Measurements from ENCODE around the gene KIF26A.
A peak's percentile ranks its signal among the peaks of the same experiment; 100 is the strongest.
"Not testable (repeated sequence)": the region's sequence is repeated elsewhere in the genome, so short reads cannot be mapped to it uniquely, and the experiment has no call there.

KIF26A gene

DNA sequence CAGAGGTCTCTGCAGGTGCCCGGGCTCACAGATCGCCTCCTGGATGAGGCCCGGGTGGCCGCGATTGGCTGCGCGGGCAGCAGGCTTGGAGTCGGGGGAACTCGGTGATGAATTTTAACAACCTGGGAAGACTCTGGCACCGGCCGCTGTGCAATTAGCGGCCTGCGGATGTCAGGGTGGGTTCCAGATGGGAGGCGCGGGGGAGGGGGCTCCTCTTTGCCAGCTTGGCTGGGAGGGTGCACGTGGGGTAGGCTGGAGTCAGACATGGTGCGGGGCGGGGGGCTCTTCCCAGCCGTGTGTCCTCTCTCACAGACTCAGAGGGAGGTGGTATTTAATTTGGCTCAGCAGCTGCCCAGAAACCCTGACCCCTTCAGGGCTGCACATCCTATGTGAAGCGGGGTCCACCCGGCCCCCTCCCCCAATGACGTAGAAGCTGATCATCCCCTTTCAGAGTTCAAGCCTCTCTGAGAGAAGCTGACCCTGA lies 81.4 kb downstream of the KIF26A start:
- Mint-ChIP-seq H3K9me3 (no peaks in the 10 kb centered on the region), H3K27ac (no peak overlapping the region), H3K4me3 (no peak overlapping the region), H3K4me1 (ENCODE audit: low read depth) (peaks cover 4% of the 10 kb centered on the region), H3K27me3 (peaks cover 16% of the 10 kb centered on the region), H3K36me3 (ENCODE audit: low read depth) (no peaks in the 10 kb centered on the region)

GRCh38 chr14:104220215-104221070 lies 82.1 kb downstream of the KIF26A start:
- Mint-ChIP-seq H3K36me3 (ENCODE audit: low read depth) (no peaks in the 10 kb centered on the region), H3K27ac (no peak overlapping the region), H3K9me3 (no peaks in the 10 kb centered on the region), H3K4me3 (no peak overlapping the region), H3K27me3 (peaks cover 16% of the 10 kb centered on the region), H3K4me1 (ENCODE audit: low read depth) (peaks cover 4% of the 10 kb centered on the region)

- Mint-ChIP-seq H3K27ac (no peak overlapping the region), H3K4me3 (no peak overlapping the region), H3K4me1 (ENCODE audit: low read depth) (peaks cover 4% of the 10 kb centered on the region), H3K9me3 (no peaks in the 10 kb centered on the region), H3K27me3 (peaks cover 16% of the 10 kb centered on the region), H3K36me3 (ENCODE audit: low read depth) (no peaks in the 10 kb centered on the region)
Observed at GRCh38 chr14:104221071-104221625, 82.8 kb downstream of the KIF26A start.

DNA sequence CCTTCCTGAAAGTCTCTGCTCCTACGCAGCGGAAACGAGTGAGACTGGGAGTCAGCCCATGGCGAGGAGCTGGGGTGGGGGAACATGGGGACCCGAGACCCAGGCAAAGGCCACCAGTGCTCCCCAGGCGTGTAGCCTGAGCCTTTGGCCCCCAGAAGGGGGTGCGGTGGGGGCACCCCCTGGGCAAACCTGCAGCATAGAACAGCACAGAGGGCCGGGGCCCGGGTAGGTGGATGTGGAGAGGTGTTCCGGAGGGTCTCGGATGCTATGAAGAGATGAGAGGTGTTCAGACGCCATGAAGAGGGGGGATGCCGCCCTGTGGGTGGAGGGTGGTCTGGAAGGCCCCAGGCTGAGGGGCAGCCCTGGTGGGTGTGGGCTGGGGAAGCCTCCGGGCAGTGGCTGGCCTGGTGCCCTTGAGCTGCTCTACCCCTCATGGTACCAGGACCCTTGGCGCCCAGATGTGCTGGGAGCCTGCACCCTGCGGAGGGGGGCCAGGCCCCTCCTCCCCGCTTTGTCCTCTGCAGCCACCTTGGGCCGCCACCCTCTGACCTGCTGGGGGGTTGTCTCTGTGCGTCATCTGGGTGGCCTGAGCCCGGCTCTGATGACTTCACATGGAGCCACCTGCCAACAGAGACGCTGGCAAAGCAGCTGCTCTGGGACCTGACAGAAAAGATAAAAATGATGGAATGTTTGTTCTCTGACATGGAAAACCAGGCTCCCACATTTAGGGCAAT lies 83.4 kb downstream of the KIF26A start:
- no peaks in the 10 kb centered on the region for H3K36me3 Mint-ChIP-seq (ENCODE audit: low read depth)
- no peak overlapping the region for H3K27ac Mint-ChIP-seq
- no peaks in the 10 kb centered on the region for H3K9me3 Mint-ChIP-seq
- H3K4me3 Mint-ChIP-seq = no peak overlapping the region
- peaks cover 4% of the 10 kb centered on the region for H3K4me1 Mint-ChIP-seq (ENCODE audit: low read depth)
- H3K27me3 Mint-ChIP-seq = peaks cover 16% of the 10 kb centered on the region

- peaks cover 16% of the 10 kb centered on the region for H3K27me3 Mint-ChIP-seq
- H3K4me3 Mint-ChIP-seq = no peak overlapping the region
- H3K9me3 Mint-ChIP-seq = no peaks in the 10 kb centered on the region
- no peak overlapping the region for H3K27ac Mint-ChIP-seq
- peaks cover 4% of the 10 kb centered on the region for H3K4me1 Mint-ChIP-seq (ENCODE audit: low read depth)
- no peaks in the 10 kb centered on the region for H3K36me3 Mint-ChIP-seq (ENCODE audit: low read depth)
Observed at GRCh38 chr14:104222396-104223036, 84.1 kb downstream of the KIF26A start.

DNA sequence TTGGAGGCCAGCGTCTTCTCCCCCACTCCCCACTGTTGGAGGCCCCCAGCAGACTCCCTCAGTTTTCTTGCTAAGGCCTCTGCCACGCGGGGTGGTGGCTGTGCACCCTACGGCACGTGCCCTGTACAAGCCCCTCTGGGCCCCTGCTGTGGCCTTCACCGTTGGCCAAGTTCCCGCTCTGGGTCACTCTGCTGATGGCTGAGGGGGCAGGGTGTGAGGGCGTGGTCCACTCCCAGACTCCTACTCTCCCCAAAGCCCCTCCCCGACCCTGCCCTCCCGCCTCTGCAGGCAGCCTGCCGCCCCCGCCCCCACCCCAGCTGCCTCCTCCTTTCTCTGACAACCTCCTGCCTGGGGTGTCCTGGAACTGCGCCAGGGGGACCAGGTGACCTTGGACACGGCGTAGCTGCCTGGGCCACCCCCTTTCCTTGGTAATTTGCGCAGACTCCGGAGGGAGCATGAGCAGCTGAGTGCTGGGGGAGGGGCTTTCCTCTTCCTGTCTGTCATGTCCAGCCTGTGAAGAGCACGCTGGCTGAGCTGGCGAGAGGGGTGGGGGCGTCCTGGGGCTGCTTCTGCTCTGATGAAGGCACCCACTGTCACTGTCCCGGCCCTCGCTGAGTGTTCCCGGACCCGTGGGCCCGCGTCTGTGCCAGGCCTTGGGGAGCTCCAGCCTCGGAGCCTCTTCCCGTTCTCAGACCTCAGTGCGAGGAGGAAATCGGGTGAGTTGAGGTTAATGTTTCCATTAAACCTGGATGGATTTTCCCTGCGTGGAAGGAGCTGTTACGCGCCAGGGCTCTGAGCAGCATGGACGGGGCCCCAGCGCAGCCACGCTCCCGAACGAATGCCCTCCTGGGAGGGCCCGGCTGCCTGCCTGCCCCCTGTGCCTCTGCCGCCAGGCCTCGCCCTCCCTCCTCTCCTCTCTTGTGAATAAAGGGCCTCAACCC lies 85.0 kb downstream of the KIF26A start:
- Mint-ChIP-seq H3K27ac (no peak overlapping the region), H3K9me3 (no peaks in the 10 kb centered on the region), H3K4me1 (ENCODE audit: low read depth) (peaks cover 10% of the 10 kb centered on the region), H3K27me3 (peaks cover 16% of the 10 kb centered on the region), H3K36me3 (ENCODE audit: low read depth) (no peaks in the 10 kb centered on the region), H3K4me3 (no peak overlapping the region)

DNA sequence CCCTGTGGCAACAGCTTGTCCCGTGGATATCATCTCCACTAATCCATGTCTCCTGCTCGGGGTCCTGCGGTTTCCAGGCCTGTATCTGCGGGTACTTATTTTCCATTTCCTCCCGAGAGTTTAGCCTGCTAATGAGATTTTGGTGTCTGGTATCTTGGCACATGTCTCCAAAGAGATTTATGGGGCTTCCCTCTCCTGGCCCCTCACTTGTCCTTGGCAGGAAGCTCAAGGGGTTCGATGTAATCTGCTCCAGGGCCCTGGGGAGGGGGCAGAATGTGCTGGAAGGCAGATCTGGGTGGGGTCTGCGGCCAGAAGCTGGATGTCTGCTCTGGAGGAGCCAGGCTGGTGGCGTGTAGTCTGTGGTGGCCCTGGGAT lies 85.7 kb downstream of the KIF26A start:
- Mint-ChIP-seq H3K27me3 (peaks cover 16% of the 10 kb centered on the region), H3K4me1 (ENCODE audit: low read depth) (peaks cover 10% of the 10 kb centered on the region), H3K9me3 (no peaks in the 10 kb centered on the region), H3K27ac (no peak overlapping the region), H3K36me3 (ENCODE audit: low read depth) (no peaks in the 10 kb centered on the region), H3K4me3 (no peak overlapping the region)

DNA sequence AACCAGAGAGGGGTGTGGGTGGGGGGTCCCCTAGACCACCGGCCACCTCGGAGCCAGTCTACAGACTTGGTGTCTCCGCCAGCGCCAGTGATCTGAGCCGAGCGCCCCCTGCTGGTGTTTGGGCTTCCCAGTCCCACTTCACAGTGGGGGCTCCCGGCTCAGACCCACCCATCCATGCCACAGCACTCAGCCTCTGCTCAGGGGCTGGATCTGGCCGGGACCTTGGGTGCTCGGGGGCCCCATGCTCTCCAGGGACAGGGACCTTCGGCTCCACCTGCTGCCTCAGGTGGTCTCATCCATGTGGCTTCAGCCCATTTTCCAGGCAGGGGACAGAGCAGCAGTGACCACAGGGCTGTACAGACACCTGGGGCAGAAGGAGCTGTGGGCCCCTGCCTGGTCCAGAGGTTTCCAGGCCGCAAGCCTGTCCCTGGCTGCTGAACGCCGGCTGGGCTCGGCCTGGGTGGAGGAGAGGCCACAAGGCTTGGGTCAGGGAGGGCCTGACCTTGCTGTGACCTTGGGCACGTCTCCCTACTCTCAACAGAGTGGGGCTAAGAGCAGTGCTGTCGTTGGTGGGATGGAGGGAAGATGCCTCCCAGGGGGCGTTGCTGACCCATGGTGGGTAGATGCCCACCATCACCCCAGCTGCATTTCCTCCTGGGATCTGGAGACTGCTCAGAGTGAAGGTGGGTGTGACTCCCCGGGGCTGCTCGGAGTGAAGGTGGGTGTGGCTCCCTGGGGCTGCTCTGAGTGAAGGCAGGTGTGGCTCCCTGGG lies 86.3 kb downstream of the KIF26A start:
- Mint-ChIP-seq H3K9me3 (no peaks in the 10 kb centered on the region), H3K4me3 (no peak overlapping the region), H3K36me3 (ENCODE audit: low read depth) (no peaks in the 10 kb centered on the region), H3K27me3 (peaks cover 16% of the 10 kb centered on the region), H3K27ac (no peak overlapping the region), H3K4me1 (ENCODE audit: low read depth) (peaks cover 10% of the 10 kb centered on the region)

DNA sequence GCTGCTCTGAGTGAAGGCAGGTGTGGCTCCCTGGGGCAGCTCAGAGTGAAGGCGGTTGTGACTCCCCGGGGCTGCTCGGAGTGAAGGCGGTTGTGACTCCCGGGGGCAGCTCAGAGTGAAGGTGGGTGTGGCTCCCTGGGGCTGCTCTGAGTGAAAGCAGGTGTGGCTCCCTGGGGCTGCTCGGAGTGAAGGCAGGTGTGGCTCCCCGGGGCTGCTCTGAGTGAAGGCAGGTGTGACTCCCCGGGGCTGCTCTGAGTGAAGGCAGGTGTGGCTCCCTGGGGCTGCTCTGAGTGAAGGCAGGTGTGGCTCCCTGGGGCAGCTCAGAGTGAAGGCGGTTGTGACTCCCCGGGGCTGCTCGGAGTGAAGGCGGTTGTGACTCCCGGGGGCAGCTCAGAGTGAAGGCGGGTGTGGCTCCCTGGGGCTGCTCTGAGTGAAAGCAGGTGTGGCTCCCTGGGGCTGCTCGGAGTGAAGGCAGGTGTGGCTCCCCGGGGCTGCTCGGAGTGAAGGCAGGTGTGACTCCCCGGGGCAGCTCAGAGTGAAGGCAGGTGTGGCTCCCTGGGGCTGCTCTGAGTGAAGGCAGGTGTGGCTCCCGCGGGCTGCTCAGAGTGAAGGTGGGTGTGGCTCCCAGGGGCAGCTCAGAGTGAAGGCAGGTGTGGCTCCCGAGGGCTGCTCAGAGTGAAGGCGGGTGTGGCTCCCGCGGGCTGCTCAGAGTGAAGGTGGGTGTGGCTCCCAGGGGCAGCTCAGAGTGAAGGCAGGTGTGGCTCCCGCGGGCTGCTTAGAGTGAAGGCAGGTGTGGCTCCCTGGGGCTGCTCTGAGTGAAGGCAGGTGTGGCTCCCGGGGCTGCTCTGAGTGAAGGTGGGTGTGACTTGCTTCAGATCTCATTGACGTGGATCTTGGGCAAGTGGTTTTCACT lies 87.1 kb downstream of the KIF26A start:
- H3K27me3 Mint-ChIP-seq = peaks cover 16% of the 10 kb centered on the region

GRCh38 chr14:104226421-104227383 lies 88.3 kb downstream of the KIF26A start:
- peaks cover 10% of the 10 kb centered on the region for H3K4me1 Mint-ChIP-seq (ENCODE audit: low read depth)
- H3K27me3 Mint-ChIP-seq = peaks cover 16% of the 10 kb centered on the region
- H3K36me3 Mint-ChIP-seq (ENCODE audit: low read depth) = no peaks in the 10 kb centered on the region
- no peaks in the 10 kb centered on the region for H3K9me3 Mint-ChIP-seq
- H3K4me3 Mint-ChIP-seq = no peak overlapping the region
- no peak overlapping the region for H3K27ac Mint-ChIP-seq

More for the DNA sequence above, 87.1 kb downstream of the KIF26A start:
- H3K4me1 Mint-ChIP-seq (ENCODE audit: low read depth) = peaks cover 10% of the 10 kb centered on the region
- H3K9me3 Mint-ChIP-seq; H3K4me3 Mint-ChIP-seq; H3K36me3 Mint-ChIP-seq (ENCODE audit: low read depth); H3K27ac Mint-ChIP-seq: not testable (repeated sequence)

DNA sequence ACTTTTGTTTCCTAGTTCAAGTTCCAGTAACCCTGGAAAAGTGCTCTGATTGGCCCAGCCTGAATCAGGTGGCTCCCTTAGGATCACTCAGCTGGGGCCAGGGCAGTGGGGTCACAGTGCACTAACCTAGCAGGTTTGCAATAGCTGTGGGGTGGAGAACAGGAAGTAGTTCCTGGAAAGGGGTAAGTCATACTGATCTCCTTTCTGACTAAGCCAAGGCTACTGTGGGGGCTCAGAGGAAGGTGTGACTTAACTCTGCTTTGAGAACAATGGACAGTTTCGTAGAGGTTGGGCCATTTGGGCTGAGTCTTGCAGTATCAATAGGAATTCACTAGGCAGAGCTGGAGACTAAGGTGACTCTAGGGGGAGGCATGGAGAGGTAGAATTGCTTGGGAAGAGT lies 89.4 kb downstream of the KIF26A start:
- peak overlapping the region; percentile 14 for H3K27ac Mint-ChIP-seq
- H3K9me3 Mint-ChIP-seq = no peaks in the 10 kb centered on the region
- no peak overlapping the region for H3K4me3 Mint-ChIP-seq

DNA sequence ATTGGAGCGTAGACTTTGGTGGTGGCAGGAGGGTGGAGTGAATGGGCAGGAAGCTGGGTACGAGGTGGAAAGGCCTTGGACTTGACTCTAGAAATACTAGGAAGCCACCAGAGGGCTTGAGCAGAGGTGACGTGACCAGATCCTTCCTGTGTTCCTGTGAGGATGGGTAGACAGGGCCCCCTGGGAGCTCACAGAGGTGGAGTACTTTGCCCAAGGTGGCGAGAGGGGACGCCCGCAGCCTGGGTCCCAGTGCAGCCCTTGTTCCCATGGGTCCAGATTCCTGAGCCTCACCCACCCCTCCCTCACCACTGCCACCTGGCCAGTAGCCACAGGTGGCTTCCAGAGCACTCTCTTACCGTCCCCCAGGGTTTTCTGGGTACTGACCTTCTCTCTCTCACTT lies 89.8 kb downstream of the KIF26A start:
- Mint-ChIP-seq H3K4me1 (ENCODE audit: low read depth) (peaks cover 10% of the 10 kb centered on the region), H3K4me3 (no peak overlapping the region), H3K36me3 (ENCODE audit: low read depth) (peaks cover under 1% of the 10 kb centered on the region), H3K27me3 (peaks cover 10% of the 10 kb centered on the region), H3K27ac (peak overlapping the region; percentile 14), H3K9me3 (no peaks in the 10 kb centered on the region)

More for the DNA sequence above, 89.4 kb downstream of the KIF26A start:
- H3K27me3 Mint-ChIP-seq = peaks cover 10% of the 10 kb centered on the region
- no peaks in the 10 kb centered on the region for H3K36me3 Mint-ChIP-seq (ENCODE audit: low read depth)
- H3K4me1 Mint-ChIP-seq (ENCODE audit: low read depth) = peaks cover 10% of the 10 kb centered on the region

Measured in stimulated activated naive CD8-positive, alpha-beta T cell treated with anti-CD3 and anti-CD28 coated beads, Interleukin-15, Interleukin-2, amounts not matched to agents 100 ng/mL and 50 ng/mL, for 24 hours (primary cell).